Stimulated activated CD4-positive, alpha-beta T cell treated with anti-CD3 and anti-CD28 coated beads, Interleukin-12 subunit alpha, Interleukin-12 subunit beta, amount 100 ng/mL, for 4 hours (primary cell): ENCODE data around the gene PWWP2B.

Experiments used
- DNase-seq: peaks from one replicate; pipeline ENCODE4 v3.0.0-alpha.2; 2020

PWWP2B gene

GRCh38 chr10:132408823-132409666, 12.0 kb downstream of the PWWP2B start:
- DNase-seq = no peak

GRCh38 chr10:132409667-132410028, 12.6 kb downstream of the PWWP2B start:
- DNase-seq = no peak

DNA sequence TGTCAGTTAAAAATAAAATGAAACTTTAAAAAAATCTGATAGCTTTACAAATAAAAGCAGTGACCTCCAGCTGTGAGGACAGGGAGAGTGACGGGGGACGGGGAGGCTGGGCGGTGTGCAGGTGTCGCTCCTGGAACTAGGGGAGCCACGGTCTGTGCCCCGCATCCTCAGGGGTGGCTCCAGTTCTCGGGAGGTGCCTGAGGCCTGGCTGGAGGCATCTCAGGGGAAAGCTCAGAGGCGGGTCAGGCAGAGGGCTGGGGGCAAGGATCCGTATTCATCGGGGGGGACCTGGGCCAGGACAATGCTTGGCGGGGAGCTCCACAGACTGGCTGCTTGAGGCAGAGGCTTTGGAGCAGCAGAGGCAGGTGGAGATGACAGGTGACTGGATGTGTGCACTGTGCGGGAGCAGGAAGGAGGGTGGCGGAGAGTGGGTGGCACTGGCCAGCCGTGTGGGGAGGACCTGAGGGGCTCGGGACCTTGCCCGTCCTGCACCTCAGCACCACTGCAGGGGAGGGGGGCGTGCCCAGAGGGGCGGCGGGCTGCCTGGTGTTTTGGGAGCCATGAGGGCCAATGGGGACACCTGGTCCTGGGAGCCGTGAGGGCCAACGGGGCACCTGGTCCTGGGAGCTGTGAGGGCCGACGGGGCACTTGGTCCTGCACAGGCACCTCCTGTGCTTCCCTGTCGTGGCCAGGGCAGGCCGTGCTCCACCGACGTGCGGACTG, 13.2 kb downstream of the PWWP2B start:
- DNase-seq = no peak

DNA sequence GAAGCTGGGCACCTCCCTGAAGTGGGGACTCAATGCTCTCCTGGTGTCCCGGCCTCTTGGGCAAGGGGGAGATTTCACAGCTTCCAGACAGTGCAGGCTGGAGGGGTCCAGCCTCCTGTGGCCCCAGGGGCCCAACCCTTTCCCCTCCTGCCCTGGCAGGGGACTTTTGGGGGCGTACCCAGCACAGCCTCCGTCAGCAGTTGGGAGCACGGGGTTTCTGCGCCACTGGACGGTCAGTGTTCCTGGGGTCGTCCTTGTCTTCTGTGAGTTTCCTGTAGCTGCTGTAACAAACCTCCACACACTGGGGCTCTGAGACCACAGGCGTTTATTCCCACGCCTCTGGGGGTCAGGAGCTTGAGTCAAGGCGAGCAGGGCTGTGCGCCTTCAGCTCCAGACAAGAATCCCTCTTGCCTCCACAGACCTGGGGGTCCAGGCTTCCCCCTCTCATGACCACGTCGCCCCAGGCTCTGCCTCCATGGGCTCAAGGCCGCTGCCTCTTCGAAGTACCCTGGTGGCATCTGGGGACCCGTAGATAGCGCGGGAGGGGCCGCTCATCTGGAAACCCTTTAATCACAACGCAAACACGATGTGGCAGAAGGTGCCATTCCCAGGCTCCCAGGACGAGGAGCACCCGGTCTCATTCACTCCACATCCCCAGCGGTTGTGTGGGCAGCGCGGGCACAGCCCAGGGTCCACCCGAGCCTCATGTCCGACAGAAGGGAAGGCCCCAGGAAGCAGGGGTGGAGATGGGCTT, 14.0 kb downstream of the PWWP2B start:
- no peak for DNase-seq

- no peak for DNase-seq
These were observed 14.7 kb downstream of the PWWP2B start for GRCh38 chr10:132411561-132412253.

DNA sequence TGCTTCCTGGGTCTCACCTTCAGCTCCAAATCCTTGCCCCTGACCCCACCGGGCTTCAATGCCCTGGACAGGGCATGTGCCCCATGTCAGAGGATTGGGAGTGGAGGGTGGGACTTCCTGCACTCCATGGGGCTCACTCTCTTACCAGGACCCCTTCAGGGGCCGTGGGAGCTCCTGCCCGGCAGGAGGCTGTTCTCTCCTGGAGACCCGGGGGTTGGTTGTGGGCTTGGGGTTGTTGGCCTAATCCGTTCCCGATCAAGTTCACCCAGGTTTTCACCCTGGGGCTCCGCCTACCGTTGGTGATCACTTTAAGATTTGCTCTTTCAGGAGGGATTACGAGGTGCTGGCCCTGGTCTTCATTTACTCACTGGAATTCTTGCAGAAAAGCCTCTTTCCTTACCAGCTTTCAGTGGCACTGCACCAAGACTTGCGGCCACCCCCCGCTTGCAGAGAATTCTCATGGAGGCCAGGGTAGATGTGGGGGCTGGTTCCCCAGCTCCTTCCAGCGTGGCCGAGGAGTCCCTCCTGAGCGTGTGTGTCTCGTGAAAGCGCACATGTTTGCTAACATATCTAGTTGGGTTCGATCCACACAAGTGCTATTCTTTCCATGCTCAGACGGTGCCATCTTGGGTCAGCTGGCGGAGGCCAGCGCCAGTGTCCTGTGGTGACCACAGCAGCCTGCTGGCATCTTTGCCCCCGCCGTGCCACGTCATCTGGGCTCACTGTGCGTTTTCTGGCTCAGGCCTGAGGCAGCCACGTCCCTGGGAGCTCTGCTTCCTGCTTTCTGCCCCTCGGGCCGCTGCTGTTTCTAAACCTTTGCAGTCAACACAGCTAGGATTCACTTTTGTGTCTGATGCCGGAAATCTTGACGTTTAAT, 15.6 kb downstream of the PWWP2B start:
- no peak for DNase-seq

GRCh38 chr10:132413226-132414205, 16.5 kb downstream of the PWWP2B start:
- DNase-seq = no peak

- DNase-seq = no peak
These were observed 17.5 kb downstream of the PWWP2B start for GRCh38 chr10:132414402-132415016.

- DNase-seq = no peak
These were observed 18.3 kb downstream of the PWWP2B start for GRCh38 chr10:132415255-132415654.

DNA sequence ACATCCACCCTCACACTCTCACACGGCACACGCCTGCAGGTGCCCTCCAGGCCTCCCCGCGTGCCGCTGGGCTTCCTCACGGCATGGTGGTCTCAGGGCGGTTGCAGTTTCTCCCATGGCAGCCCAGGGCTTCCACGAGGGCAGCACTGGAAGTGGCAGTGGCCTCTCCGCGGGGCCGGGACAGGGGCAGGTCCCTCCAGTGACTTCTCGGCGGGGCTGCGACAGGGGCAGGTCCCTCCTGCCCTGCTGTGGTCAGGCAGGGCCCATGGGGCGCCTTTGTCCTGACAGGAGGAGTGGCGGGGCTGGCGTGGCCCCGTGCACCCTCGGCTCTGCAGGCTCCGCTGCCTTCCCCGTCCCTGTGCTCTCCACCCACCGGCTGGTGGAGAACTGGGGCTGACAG, 19.0 kb downstream of the PWWP2B start:
- DNase-seq = no peak

DNA sequence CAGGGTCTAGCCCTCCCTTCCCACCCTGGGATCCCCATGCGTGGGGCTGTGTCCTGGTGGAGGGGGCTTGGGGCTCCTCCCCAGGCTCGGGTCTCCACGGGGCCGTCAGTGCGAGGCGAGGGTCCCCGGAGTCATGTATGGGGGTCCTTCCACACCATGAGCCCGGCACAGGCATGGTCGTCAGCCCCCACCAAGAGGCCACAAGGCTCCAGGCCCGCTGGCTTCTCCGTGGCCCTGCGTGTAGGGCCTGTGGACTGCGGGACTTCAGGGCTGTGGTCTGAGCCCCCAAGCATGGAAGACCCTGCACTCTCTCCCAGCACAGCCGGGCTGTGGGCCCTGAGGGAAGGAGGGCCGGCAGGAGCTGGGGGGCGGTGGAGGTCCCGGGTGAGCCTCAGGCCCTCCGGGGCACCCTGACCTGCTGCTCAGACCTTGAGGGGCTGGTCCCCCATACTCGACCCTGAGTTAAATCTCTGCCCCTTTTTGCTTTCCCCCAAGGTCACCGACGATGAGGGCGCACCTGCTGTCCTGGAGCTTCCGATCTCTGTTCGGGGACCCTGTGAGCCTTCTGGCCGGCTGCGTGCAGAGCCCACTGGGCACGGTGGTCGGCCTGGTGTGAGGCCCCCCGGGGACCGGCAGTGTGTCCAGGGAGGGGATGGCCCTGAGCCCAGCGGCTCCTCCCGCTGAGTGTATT, 19.7 kb downstream of the PWWP2B start:
- no peak for DNase-seq

GRCh38 chr10:132417257-132417910, 20.4 kb downstream of the PWWP2B start:
- DNase-seq = no peak

DNA sequence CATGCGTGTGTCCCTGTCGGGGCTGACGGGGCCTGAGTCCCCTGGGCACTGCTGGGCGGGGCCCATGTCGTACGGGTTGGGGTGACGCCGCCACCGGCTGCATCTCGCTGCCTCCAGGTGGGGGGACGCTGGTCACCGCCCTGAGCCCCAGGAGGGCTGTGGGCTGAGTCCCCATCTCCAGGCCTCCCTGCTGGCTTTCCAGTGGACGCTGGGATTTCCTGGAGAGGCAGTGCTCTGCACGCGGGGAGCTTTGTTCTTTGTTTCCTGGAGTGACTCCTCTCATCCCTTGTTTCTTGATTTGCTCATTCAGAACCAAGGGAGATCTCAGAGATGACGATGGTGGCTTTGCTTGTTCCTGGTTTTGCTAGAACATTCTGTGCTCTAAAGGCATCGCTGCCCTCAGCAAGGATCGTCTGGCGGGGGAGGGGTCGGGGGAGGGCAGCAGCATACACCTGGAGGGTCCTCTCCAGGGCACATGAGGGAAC, 21.0 kb downstream of the PWWP2B start:
- no peak for DNase-seq

GRCh38 chr10:132418527-132419416, 21.8 kb downstream of the PWWP2B start:
- DNase-seq = no peak

DNA sequence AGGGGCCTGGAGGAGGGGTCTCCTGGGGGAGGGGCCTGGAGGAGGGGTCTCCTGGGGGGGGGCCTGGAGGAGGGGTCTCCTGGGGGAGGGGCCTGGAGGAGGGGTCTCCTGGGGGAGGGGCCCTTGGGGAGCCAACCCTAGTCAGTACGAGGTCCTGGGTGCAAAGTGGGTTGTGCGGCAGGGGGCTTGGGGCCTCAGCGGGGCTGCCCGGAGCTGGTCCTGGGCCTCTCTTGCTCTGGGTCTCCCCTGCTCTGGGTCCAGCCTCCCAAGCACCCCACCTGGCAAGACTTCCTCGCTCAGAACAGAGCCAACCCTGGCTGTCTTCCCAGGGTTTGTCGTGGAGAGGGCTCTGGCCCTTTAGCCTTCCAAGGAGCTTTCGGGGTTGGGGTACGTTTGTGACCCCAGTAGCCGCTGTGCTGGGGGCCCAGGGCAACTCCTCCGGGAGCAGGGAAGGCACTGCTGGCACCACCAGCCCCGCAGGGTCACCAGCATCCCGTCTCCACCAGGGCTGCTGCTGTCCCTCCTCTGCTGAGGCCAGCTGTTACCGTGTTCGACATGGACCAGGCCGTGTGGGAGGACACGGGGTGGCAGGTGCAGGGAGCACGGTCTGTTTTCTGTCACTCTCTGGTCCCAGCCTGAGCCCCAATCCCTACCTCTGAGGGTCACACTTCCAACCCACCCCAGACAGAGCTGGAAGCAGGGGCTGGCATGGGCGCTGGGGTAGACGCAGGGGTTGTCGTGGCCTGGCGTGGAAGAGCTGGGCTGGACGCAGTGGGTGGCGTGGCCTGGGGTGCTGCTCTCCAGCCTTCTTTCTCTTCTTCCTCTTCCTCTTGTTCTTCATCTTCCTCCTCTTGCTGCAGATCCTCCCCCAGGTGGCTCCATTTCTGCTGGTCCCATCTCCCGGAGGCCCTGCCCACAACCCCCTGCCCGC, 22.8 kb downstream of the PWWP2B start:
- no peak for DNase-seq

DNA sequence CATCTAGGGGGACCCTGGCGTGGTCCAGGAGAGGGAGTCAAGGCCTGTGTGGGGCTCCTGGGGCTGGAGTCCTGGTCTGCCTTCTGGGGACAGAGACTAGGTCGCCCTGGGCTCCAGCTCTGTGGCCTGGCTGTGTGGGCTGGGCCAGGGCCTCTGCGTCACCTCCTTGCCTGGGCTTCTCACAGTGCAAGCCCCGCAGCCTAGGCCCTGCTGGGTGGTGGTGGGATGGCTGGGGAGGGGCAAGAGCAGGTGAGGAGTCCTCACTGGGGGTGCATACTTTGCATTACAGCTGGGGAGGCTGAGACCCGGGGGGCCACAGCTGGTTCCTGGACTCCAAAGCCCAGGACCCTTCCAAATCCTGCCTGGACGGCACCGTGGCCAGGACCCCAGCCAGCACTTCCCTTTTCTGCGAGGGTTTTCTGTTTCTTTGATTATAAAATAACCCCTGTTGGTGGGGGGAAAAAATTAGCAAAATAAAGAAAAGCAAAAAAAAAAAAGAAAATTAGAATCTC, 23.5 kb downstream of the PWWP2B start:
- DNase-seq = no peak
